ENCODE data around the gene LIPC. TPM values are rescaled to one million over a fixed set of nuclear protein-coding genes. Genes with fewer than 3 reads are reported as not detected.

LIPC gene
- total and polyA plus RNA-seq, 9 donors = 0.13 to 2.1 (median 0.30) TPM

GRCh38 chr15:58574631-58575030 is 142.8 kb downstream of the LIPC start:
- Histone ChIP-seq H3K27ac (ENCODE audit: low read length) (no peak overlapping the region), H3K4me1 (ENCODE audit: control insufficient read depth, insufficient read depth, low read length) (no peaks in the 10 kb centered on the region), H3K4me3 (ENCODE audit: low read length) (no peak overlapping the region), H3K27me3 (ENCODE audit: control insufficient read depth, insufficient read depth, low read length) (no peaks in the 10 kb centered on the region), H3K9me3 (replicated peaks; ENCODE audit: control insufficient read depth, low read depth, low read length) (peaks cover under 1% of the 10 kb centered on the region), H3K36me3 (ENCODE audit: control insufficient read depth, insufficient read depth, low read length) (no peaks in the 10 kb centered on the region)
- no peak for DNase-seq
- WGBS (ENCODE audit: insufficient coverage) = 81% methylated on average over 4 of the region's 4 CpGs

DNA sequence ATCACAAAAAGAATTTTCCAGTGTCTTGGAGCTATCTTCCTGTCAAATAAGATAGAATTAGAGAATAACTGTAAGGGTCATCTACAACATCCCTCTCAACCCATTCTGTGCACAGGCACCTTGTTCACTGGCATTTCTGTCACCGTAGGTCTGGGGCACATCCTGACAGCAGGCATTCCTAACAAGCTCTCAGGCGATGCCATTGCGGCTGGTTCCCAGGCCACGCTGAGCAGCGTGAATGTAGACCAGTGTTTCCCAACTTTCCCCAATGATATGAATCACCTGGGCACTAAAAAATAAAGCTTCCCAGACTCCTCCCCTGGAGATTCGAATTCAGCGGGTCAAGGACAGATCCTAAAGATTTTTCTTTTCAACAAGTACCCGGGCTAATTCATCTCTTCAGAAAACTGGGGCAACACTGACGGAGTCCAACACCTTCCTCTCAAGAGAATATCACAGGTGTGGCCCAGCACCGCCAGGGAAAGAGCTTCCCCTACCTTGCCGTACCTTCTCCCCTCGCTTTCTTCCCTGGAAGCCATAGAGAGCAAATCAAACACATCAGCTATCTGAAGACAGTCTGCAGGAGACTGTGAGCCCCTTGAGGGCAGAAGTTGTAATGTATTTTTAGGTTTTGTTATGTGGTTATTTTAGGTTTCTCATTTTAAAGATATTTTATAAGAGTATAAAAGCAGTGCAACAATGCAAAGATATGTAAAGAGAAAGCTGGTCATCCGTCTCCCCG is 143.4 kb downstream of the LIPC start:
- no peak for DNase-seq
- no peak overlapping the region for H3K27ac ChIP-seq (ENCODE audit: low read length)
- H3K4me3 ChIP-seq (ENCODE audit: low read length) = no peak overlapping the region
- 93% methylated on average over 9 of the region's 14 CpGs for WGBS (ENCODE audit: insufficient coverage)
- no peaks in the 10 kb centered on the region for H3K9me3 ChIP-seq (replicated peaks; ENCODE audit: control insufficient read depth, low read depth, low read length)
- H3K4me1 ChIP-seq (ENCODE audit: control insufficient read depth, insufficient read depth, low read length) = no peaks in the 10 kb centered on the region
- H3K36me3 ChIP-seq (ENCODE audit: control insufficient read depth, insufficient read depth, low read length) = no peaks in the 10 kb centered on the region
- no peaks in the 10 kb centered on the region for H3K27me3 ChIP-seq (ENCODE audit: control insufficient read depth, insufficient read depth, low read length)

DNA sequence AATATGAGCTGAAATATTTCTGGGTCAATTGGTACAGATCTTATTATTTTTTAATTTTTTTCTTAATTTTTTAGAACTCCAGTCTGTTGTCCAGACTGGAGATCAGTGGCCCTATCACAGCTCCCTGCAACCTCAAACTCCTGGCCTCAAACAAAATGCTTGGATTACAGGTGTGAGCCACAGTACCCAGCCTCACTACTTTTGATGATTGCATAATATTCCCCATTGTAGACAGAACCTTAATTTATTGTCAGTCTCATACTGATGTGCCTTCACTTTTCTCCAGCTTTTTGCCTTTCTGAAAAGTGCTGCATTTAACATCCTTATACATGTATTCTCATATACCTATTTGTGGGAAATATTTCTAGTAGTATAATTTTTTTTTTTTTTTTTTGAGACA is 144.9 kb downstream of the LIPC start:
- no peak overlapping the region for H3K27ac ChIP-seq (ENCODE audit: low read length)
- no peaks in the 10 kb centered on the region for H3K9me3 ChIP-seq (replicated peaks; ENCODE audit: control insufficient read depth, low read depth, low read length)
- no peaks in the 10 kb centered on the region for H3K27me3 ChIP-seq (ENCODE audit: control insufficient read depth, insufficient read depth, low read length)
- no peaks in the 10 kb centered on the region for H3K4me1 ChIP-seq (ENCODE audit: control insufficient read depth, insufficient read depth, low read length)
- no peak for DNase-seq
- H3K36me3 ChIP-seq (ENCODE audit: control insufficient read depth, insufficient read depth, low read length) = no peaks in the 10 kb centered on the region
- H3K4me3 ChIP-seq (ENCODE audit: low read length) = no peak overlapping the region

- 97% methylated on average over 3 of the region's 3 CpGs for WGBS (ENCODE audit: insufficient coverage)
- Histone ChIP-seq H3K27me3 (ENCODE audit: control insufficient read depth, insufficient read depth, low read length) (no peaks in the 10 kb centered on the region), H3K9me3 (replicated peaks; ENCODE audit: control insufficient read depth, low read depth, low read length) (peaks cover 4% of the 10 kb centered on the region), H3K36me3 (ENCODE audit: control insufficient read depth, insufficient read depth, low read length) (no peaks in the 10 kb centered on the region), H3K27ac (ENCODE audit: low read length) (no peak overlapping the region), H3K4me1 (ENCODE audit: control insufficient read depth, insufficient read depth, low read length) (no peaks in the 10 kb centered on the region), H3K4me3 (ENCODE audit: low read length) (no peak overlapping the region)
- DNase-seq = peak; percentile 14
Observed at GRCh38 chr15:58582160-58582559, 150.4 kb downstream of the LIPC start.

DNA sequence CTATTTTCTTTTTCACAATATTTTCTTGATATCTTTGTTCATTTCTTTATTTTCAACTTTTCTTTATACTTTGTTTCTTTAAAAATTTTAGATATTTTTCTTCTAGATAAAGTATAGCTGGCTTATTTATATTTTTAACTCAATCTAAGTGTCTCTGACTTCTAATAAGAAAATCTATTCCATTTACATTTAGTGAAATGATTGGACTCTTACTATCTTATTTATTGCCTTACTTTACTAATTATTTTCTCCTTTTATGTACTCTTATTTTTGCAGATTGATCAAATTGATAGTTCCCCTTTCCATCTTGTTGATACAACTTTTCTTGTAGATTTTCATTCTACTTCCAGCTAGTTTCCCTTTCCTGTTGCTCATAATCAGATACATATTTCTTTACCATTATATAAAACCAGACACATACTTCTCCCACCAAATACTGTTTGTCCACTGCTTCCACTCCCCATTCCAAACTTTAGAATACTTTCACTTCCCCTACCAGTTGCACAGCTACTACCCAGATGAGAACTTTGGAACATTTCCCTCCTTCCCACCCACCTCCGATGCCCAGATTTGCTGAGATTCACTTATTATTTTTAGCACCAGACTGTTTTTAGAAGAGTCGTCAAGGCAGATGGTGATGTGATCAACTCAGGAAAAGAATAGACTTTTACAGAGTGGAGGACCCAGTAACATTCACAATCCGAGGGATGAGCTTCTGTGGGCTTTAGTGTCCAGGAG is 151.5 kb downstream of the LIPC start:
- 100% methylated on average over 1 of the region's 3 CpGs for WGBS (ENCODE audit: insufficient coverage)
- Histone ChIP-seq H3K9me3 (replicated peaks; ENCODE audit: control insufficient read depth, low read depth, low read length) (peaks cover 4% of the 10 kb centered on the region), H3K36me3 (ENCODE audit: control insufficient read depth, insufficient read depth, low read length) (no peaks in the 10 kb centered on the region), H3K27me3 (ENCODE audit: control insufficient read depth, insufficient read depth, low read length) (no peaks in the 10 kb centered on the region), H3K4me1 (ENCODE audit: control insufficient read depth, insufficient read depth, low read length) (no peaks in the 10 kb centered on the region), H3K27ac (ENCODE audit: low read length) (no peak overlapping the region), H3K4me3 (ENCODE audit: low read length) (no peak overlapping the region)
- DNase-seq = peak; percentile 63

DNA sequence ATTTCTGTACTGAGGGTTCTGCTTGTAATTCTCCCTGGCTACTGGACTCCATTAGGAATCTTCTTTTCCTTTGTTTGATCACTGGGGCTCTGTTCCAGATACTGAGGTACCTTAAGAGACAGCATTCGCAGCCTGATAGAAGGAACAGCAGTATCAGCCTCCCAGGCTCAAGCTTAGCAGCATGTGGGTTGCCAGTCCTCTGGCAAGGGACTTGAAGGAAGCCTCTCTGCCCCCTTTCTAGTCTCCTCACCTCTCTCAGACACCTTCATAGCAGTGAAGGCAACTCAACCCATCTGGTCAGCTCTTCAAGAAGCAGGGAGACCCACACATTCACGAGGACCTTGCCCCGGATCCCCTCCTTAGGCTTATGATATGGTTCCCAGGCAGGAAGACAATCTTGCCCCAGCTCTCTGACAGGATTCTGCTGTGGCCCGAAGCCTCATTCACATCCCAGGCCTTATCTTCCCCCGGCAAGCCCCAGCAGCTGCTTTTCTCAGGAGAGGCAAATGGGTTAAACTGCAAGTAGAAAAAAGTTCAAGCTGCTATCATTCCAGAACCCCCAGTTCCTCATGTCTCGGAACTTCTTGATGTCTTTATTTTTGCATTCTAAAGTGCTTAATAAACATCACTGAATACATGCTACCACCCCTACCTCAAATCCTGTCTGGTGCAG is 153.1 kb downstream of the LIPC start:
- Histone ChIP-seq H3K4me1 (ENCODE audit: control insufficient read depth, insufficient read depth, low read length) (no peaks in the 10 kb centered on the region), H3K9me3 (replicated peaks; ENCODE audit: control insufficient read depth, low read depth, low read length) (peaks cover 4% of the 10 kb centered on the region), H3K27ac (ENCODE audit: low read length) (no peak overlapping the region), H3K27me3 (ENCODE audit: control insufficient read depth, insufficient read depth, low read length) (no peaks in the 10 kb centered on the region), H3K4me3 (ENCODE audit: low read length) (no peak overlapping the region), H3K36me3 (ENCODE audit: control insufficient read depth, insufficient read depth, low read length) (no peaks in the 10 kb centered on the region)
- WGBS (ENCODE audit: insufficient coverage) = 71% methylated on average over 3 of the region's 6 CpGs
- no peak for DNase-seq

DNA sequence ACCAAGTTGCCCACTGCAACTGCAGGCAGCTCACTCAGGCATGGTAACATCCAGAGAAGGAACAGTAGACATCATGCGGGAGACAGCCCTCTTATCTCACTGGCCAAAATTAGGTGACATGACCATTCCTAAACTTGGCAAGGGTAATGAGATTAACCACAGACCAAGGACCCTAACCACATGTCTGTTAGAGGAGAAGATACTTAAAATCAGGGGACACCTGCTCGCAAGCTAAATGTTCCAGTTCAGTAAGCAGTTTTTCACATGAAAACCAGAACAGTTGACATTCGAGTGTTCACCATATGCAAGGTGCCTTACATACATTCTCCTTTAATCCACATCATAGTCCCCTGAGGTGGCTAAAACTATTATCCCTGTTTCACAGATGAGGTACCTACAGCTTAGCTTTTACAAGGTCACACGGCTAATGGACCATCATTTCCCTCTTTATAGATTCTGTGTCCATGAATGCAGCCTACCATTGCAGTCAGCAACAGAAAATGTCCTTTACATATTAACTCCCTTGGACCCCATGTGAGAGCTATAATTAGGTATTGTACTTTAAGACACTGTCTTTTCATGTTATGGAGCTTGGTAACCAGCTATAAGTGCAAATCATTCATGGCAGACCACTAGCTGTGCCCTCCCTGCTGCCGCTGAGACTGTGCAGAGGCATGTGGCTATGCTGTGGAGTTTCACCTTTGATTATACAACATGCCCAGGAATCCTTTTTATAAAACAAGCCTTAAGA is 154.1 kb downstream of the LIPC start:
- WGBS (ENCODE audit: insufficient coverage) = 63% methylated on average over 3 of the region's 5 CpGs
- no peak for DNase-seq
- no peak overlapping the region for H3K4me3 ChIP-seq (ENCODE audit: low read length)
- H3K9me3 ChIP-seq (replicated peaks; ENCODE audit: control insufficient read depth, low read depth, low read length) = peaks cover 4% of the 10 kb centered on the region
- no peaks in the 10 kb centered on the region for H3K4me1 ChIP-seq (ENCODE audit: control insufficient read depth, insufficient read depth, low read length)
- H3K27me3 ChIP-seq (ENCODE audit: control insufficient read depth, insufficient read depth, low read length) = no peaks in the 10 kb centered on the region
- no peaks in the 10 kb centered on the region for H3K36me3 ChIP-seq (ENCODE audit: control insufficient read depth, insufficient read depth, low read length)
- no peak overlapping the region for H3K27ac ChIP-seq (ENCODE audit: low read length)

DNA sequence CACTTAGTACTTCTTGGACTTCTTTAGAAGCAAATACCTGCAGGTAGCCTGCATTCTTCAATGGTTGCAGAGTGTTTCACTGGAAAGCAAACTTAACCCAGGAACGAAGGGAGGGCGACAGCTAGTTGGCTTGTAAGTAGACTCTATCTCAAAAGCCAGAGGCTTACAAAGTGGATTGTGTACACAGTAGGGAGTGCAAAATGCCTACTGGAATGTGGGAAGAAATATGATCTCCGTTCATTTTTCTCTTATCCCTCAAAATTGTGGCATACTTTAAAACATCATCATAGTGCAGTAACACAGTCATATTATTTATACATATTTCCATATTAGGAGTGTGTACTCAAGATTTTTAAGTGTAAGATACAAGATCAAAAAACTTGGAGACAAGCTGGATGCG is 155.7 kb downstream of the LIPC start:
- Histone ChIP-seq H3K4me3 (ENCODE audit: low read length) (no peak overlapping the region), H3K27me3 (ENCODE audit: control insufficient read depth, insufficient read depth, low read length) (no peaks in the 10 kb centered on the region), H3K27ac (ENCODE audit: low read length) (no peak overlapping the region), H3K9me3 (replicated peaks; ENCODE audit: control insufficient read depth, low read depth, low read length) (no peaks in the 10 kb centered on the region), H3K36me3 (ENCODE audit: control insufficient read depth, insufficient read depth, low read length) (no peaks in the 10 kb centered on the region), H3K4me1 (ENCODE audit: control insufficient read depth, insufficient read depth, low read length) (no peaks in the 10 kb centered on the region)
- no peak for DNase-seq
- 63% methylated on average over 1 of the region's 4 CpGs for WGBS (ENCODE audit: insufficient coverage)

- no peak for DNase-seq
- Histone ChIP-seq H3K27me3 (ENCODE audit: control insufficient read depth, insufficient read depth, low read length) (no peaks in the 10 kb centered on the region), H3K27ac (ENCODE audit: low read length) (no peak overlapping the region), H3K4me1 (ENCODE audit: control insufficient read depth, insufficient read depth, low read length) (no peaks in the 10 kb centered on the region), H3K9me3 (replicated peaks; ENCODE audit: control insufficient read depth, low read depth, low read length) (no peaks in the 10 kb centered on the region), H3K36me3 (ENCODE audit: control insufficient read depth, insufficient read depth, low read length) (no peaks in the 10 kb centered on the region), H3K4me3 (ENCODE audit: low read length) (no peak overlapping the region)
- no CpG with 5 or more reads among the region's 1 CpG for WGBS (ENCODE audit: insufficient coverage)
Observed at GRCh38 chr15:58588096-58588495, 156.3 kb downstream of the LIPC start.

- Histone ChIP-seq H3K36me3 (ENCODE audit: control insufficient read depth, insufficient read depth, low read length) (no peaks in the 10 kb centered on the region), H3K4me3 (ENCODE audit: low read length) (no peak overlapping the region), H3K27me3 (ENCODE audit: control insufficient read depth, insufficient read depth, low read length) (no peaks in the 10 kb centered on the region), H3K27ac (ENCODE audit: low read length) (no peak overlapping the region), H3K4me1 (ENCODE audit: control insufficient read depth, insufficient read depth, low read length) (no peaks in the 10 kb centered on the region), H3K9me3 (replicated peaks; ENCODE audit: control insufficient read depth, low read depth, low read length) (no peaks in the 10 kb centered on the region)
- WGBS (ENCODE audit: insufficient coverage) = 57% methylated on average over 3 of the region's 3 CpGs
- no peak for DNase-seq
Observed at GRCh38 chr15:58589047-58589446, 157.3 kb downstream of the LIPC start.
